NB4 (cell line): Measurements from ENCODE around the gene QRICH1.

Experiments used
- CTCF ChIP-seq: IDR thresholded peaks from one replicate; pipeline ENCODE4 v1.5.1; 2012; ENCODE audit warnings: low read depth, low read length
- MAX ChIP-seq: IDR thresholded peaks from 2 replicates; pipeline ENCODE4 v1.6.1; 2011; ENCODE audit warnings: low read depth, low read length
- MYC ChIP-seq: IDR thresholded peaks from 2 replicates; pipeline ENCODE4 v1.6.1; 2011; ENCODE audit warnings: low read depth, low read length
- POLR2A ChIP-seq: IDR thresholded peaks from 2 replicates; pipeline ENCODE4 v1.6.1; 2011; ENCODE audit warnings: mild to moderate bottlenecking; ENCODE audit not compliant: insufficient read length; ENCODE audit errors: extremely low read depth

- no peak for TF ChIP-seq POLR2A
- TF ChIP-seq CTCF = no peak
- no peak for TF ChIP-seq MYC
- no peak for TF ChIP-seq MAX
Measured at GRCh38 chr3:49081429-49081828, 12.4 kb downstream of the QRICH1 start.
